H1 (cell line): ENCODE data around the gene MLN. TPM values are rescaled to one million over a fixed set of nuclear protein-coding genes. Genes with fewer than 3 reads are reported as not detected.
A peak's percentile ranks its signal among the peaks of the same experiment; 100 is the strongest.

Experiments
- CTCF ChIA-PET: fragments of 300-600 bp; sonication (Branson Sonifier 250); formaldehyde crosslinking; loops from one replicate; lab custom pipeline; 2021; ENCODE audit not compliant: partially characterized antibody; lab: Charles Lee
- POLR2A ChIA-PET: fragments of 300-600 bp; sonication (Branson Sonifier 250); formaldehyde crosslinking; loops from one replicate; lab custom pipeline; 2021; ENCODE audit warnings: inconsistent platforms; ENCODE audit not compliant: partially characterized antibody; lab: Charles Lee
- DNase-seq, 2 experiments: peaks; one replicate each; pipeline versions ENCODE4 v3.0.0 to v3.0.0-alpha.2; 2010 to 2022; ENCODE audit warnings: low spot score in 2 of 2, low read depth in 1 of 2, mixed read lengths in 1 of 2
- FAIRE-seq: peaks from 2 replicates; lab custom pipeline; 2011; peaks lifted over from hg19 to GRCh38; lab: Jason Lieb, UNC
- H2AFZ ChIP-seq: 2 replicates; pipeline ENCODE4 v1.8.1; 2012; ENCODE audit warnings: low read length, inconsistent platforms
- H2AK5ac ChIP-seq: 2 replicates; pipeline ENCODE4 v1.6.1; 2013; ENCODE audit warnings: low read depth, low read length
- H2BK120ac ChIP-seq: replicated peaks from 2 replicates; pipeline ENCODE3; 2013; ENCODE audit warnings: low read depth, low read length, inconsistent platforms
- H2BK12ac ChIP-seq: 2 replicates; pipeline ENCODE4 v1.6.1; 2013; ENCODE audit warnings: low read depth, low read length
- H2BK15ac ChIP-seq: 2 replicates; pipeline ENCODE4 v1.6.1; 2013; ENCODE audit warnings: low read length
- H2BK20ac ChIP-seq: 2 replicates; pipeline ENCODE4 v1.6.1; 2013; ENCODE audit warnings: low read length
- H2BK5ac ChIP-seq: 2 replicates; pipeline ENCODE4 v1.6.1; 2013; ENCODE audit warnings: low read depth, low read length
- H3K14ac ChIP-seq: 2 replicates; pipeline ENCODE4 v1.6.1; 2013; ENCODE audit warnings: inconsistent platforms; ENCODE audit not compliant: insufficient read length
- H3K18ac ChIP-seq: 2 replicates; pipeline ENCODE4 v1.6.1; 2013; ENCODE audit warnings: low read length; ENCODE audit errors: extremely low read depth
- H3K23ac ChIP-seq: 2 replicates; pipeline ENCODE4 v1.6.1; 2013; ENCODE audit warnings: inconsistent platforms; ENCODE audit not compliant: insufficient read length
- H3K23me2 ChIP-seq: 2 replicates; pipeline ENCODE4 v1.6.1; 2013; ENCODE audit warnings: low read depth, low read length
- H3K27ac ChIP-seq: 2 replicates; pipeline ENCODE4 v1.6.1; 2011; ENCODE audit warnings: low read depth, low read length, inconsistent platforms
- H3K27me3 ChIP-seq, 4 experiments: replicated peaks in 1 of 4; 1 replicate in 1 of 4; 2 replicates in 3 of 4; pipeline versions ENCODE4 v1.6.1 to v1.8.1; 2011 to 2013; ENCODE audit warnings: low read length in 3 of 4, mild to moderate bottlenecking in 3 of 4, inconsistent platforms in 2 of 4, mixed read lengths in 2 of 4, moderate library complexity in 1 of 4; ENCODE audit not compliant: control insufficient read depth in 3 of 4, insufficient read depth in 3 of 4; ENCODE audit errors: extremely low read depth in 1 of 4
- H3K36me3 ChIP-seq, 4 experiments: 2 replicates each; pipeline versions ENCODE4 v1.6.1 to v1.8.1; 2011 to 2013; ENCODE audit warnings: mild to moderate bottlenecking in 4 of 4, low read length in 3 of 4, moderate library complexity in 2 of 4, control low read depth in 1 of 4, inconsistent platforms in 1 of 4; ENCODE audit not compliant: insufficient read depth in 4 of 4, control insufficient read depth in 2 of 4
- H3K4ac ChIP-seq: replicated peaks from 2 replicates; pipeline ENCODE3; 2013; ENCODE audit warnings: low read length, low read depth, mixed read lengths, inconsistent platforms; ENCODE audit not compliant: insufficient read length
- H3K4me1 ChIP-seq, 4 experiments: replicated peaks in 1 of 4; 1 replicate in 1 of 4; 2 replicates in 3 of 4; pipeline versions ENCODE4 v1.6.1 to v1.8.1; 2011 to 2013; ENCODE audit warnings: low read length in 3 of 4, inconsistent platforms in 2 of 4, mixed read lengths in 1 of 4; ENCODE audit not compliant: insufficient read depth in 4 of 4, control insufficient read depth in 3 of 4
- H3K4me2 ChIP-seq, 2 experiments: 2 replicates each; pipeline versions ENCODE4 v1.6.1 to v1.8.1; 2011 to 2013; ENCODE audit warnings: low read depth in 2 of 2, low read length in 2 of 2, control low read depth in 1 of 2, inconsistent platforms in 1 of 2, mild to moderate bottlenecking in 1 of 2; ENCODE audit not compliant: insufficient read depth in 1 of 2
- H3K4me3 ChIP-seq, 4 experiments: fragments of 200-600, 300-600 bp in 1 of 4; sonication (generic), shearing (Covaris generic), sonication (Bioruptor Twin) in 1 of 4; 2 replicates each; pipeline versions ENCODE4 v1.5.1 to v1.8.1; 2011 to 2016; ENCODE audit warnings: low read length in 4 of 4, low read depth in 3 of 4, control low read depth in 2 of 4, inconsistent platforms in 2 of 4, mild to moderate bottlenecking in 2 of 4, mixed read lengths in 1 of 4, moderate library complexity in 1 of 4; ENCODE audit not compliant: insufficient read depth in 2 of 4; ENCODE audit errors: extremely low read depth in 1 of 4
- H3K56ac ChIP-seq: replicated peaks from 2 replicates; pipeline ENCODE3; 2013; ENCODE audit warnings: low read depth, mild to moderate bottlenecking, mixed read lengths, low read length, inconsistent platforms; ENCODE audit not compliant: insufficient read length
- H3K79me1 ChIP-seq: 2 replicates; pipeline ENCODE4 v1.6.1; 2013; ENCODE audit warnings: low read depth, low read length, control low read depth
- H3K79me2 ChIP-seq, 2 experiments: 2 replicates each; pipeline versions ENCODE4 v1.6.1 to v1.8.1; 2012 to 2013; ENCODE audit warnings: low read length in 2 of 2, mild to moderate bottlenecking in 2 of 2, inconsistent platforms in 1 of 2; ENCODE audit not compliant: insufficient read depth in 2 of 2, control insufficient read depth in 1 of 2
- H3K9ac ChIP-seq, 4 experiments: replicated peaks in 1 of 4; 1 replicate in 1 of 4; 2 replicates in 3 of 4; pipeline versions ENCODE4 v1.6.1 to v1.8.1; 2011 to 2013; ENCODE audit warnings: low read depth in 3 of 4, low read length in 3 of 4, control low read depth in 2 of 4, mild to moderate bottlenecking in 2 of 4, moderate library complexity in 2 of 4, inconsistent platforms in 1 of 4; ENCODE audit errors: extremely low read depth in 1 of 4
- H3K9me3 ChIP-seq, 2 experiments: 2 replicates each; pipeline versions ENCODE4 v1.6.1 to v1.8.1; 2012 to 2013; ENCODE audit warnings: mild to moderate bottlenecking in 2 of 2, moderate library complexity in 2 of 2, control low read depth in 1 of 2, inconsistent platforms in 1 of 2, low read depth in 1 of 2, low read length in 1 of 2, mixed read lengths in 1 of 2; ENCODE audit not compliant: insufficient read depth in 2 of 2
- H4K20me1 ChIP-seq, 2 experiments: replicated peaks in 1 of 2; 2 replicates each; pipeline versions ENCODE3 to v1.8.1; 2011 to 2013; ENCODE audit warnings: inconsistent platforms in 2 of 2, low read length in 2 of 2, mild to moderate bottlenecking in 1 of 2; ENCODE audit not compliant: insufficient read depth in 2 of 2, control insufficient read depth in 1 of 2
- H4K5ac ChIP-seq: 2 replicates; pipeline ENCODE4 v1.6.1; 2013; ENCODE audit warnings: low read length, low read depth, mixed read lengths, inconsistent platforms; ENCODE audit not compliant: insufficient read length
- H4K8ac ChIP-seq: 2 replicates; pipeline ENCODE4 v1.8.0; 2013; ENCODE audit warnings: mild to moderate bottlenecking, moderate library complexity, low read length, inconsistent platforms; ENCODE audit not compliant: insufficient read depth; ENCODE audit errors: extremely low read depth
- H4K91ac ChIP-seq: replicated peaks from 2 replicates; pipeline ENCODE3; 2013; ENCODE audit warnings: low read length, mixed read lengths, inconsistent platforms; ENCODE audit not compliant: insufficient read length
- TBP ChIP-seq: IDR thresholded peaks from 2 replicates; pipeline ENCODE4 v1.6.1; 2011; ENCODE audit warnings: low read depth, low read length, improper control_type of control experiment
- ZNF274 ChIP-seq: IDR thresholded peaks from 2 replicates; pipeline ENCODE4 v1.7.0; 2012; ENCODE audit warnings: low read length, borderline replicate concordance; ENCODE audit errors: extremely low read depth
- WGBS, 2 experiments: shearing (Covaris generic) in 1 of 2; methylation state at CpG; one replicate each; pipeline versions ENCODE4 v1.1.6 to v1.1.7; 2013 to 2015; ENCODE audit warnings: low lambda C conversion rate in 2 of 2, mixed read lengths in 2 of 2, inconsistent platforms in 1 of 2, low coverage in 1 of 2, missing lambda C conversion rate in 1 of 2; ENCODE audit not compliant: insufficient replicate concordance in 2 of 2, insufficient coverage in 1 of 2, insufficient read length in 1 of 2; ENCODE audit errors: extremely low coverage in 1 of 2, missing lambda C conversion rate in 1 of 2; 5-methylcytosine and 5-hydroxymethylcytosine counted together
- polyA plus RNA-seq, 7 experiments: library from polyadenylated mRNA; depleted of rRNA in 3 of 7; stranded (reverse) in 5 of 7; unstranded in 2 of 7; fragments of >200 nt in 5 of 7; fragments of 200-250 nt in 2 of 7; gene quantifications; 1 replicate in 5 of 7; 2 replicates in 1 of 7; 4 replicates in 1 of 7; pipeline versions ENCODE4 v1.2.1 to v1.2.3, GENCODE V29; 2011 to 2013; ENCODE audit warnings: missing spikeins in 2 of 7, mixed read lengths in 2 of 7
- total RNA-seq: library from RNA; stranded (reverse); fragmentation: NEBNext Ultra II Directional; extraction: Animal tissue kit (Norgen Biotek cat#: 25700); gene quantifications from 2 replicates; pipeline ENCODE4 v1.2.1, GENCODE V29; 2021
- TF ChIP-seq, protein P1 (sequence below): IDR thresholded peaks from 2 replicates; pipeline ENCODE4 v1.6.1; 2012; ENCODE audit warnings: inconsistent platforms
- TF ChIP-seq, protein P2 (sequence below), 3 experiments: IDR thresholded peaks; 1 replicate in 2 of 3; 2 replicates in 1 of 3; pipeline versions ENCODE4 v1.5.1 to v1.6.1; 2011; ENCODE audit warnings: low read length in 3 of 3, mild to moderate bottlenecking in 3 of 3, inconsistent platforms in 2 of 3, low read depth in 1 of 3, moderate library complexity in 1 of 3; ENCODE audit not compliant: insufficient read depth in 1 of 3; ENCODE audit errors: control extremely low read depth in 1 of 3

MLN gene
- total and polyA plus RNA-seq, 2 of the 8 experiments (the other 6 are each of a cell fraction or from before 2014, with no cell fraction given): not detected

- TF ChIP-seq, protein P1, sequence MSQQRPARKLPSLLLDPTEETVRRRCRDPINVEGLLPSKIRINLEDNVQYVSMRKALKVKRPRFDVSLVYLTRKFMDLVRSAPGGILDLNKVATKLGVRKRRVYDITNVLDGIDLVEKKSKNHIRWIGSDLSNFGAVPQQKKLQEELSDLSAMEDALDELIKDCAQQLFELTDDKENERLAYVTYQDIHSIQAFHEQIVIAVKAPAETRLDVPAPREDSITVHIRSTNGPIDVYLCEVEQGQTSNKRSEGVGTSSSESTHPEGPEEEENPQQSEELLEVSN: peak; percentile 29; the same call in 1 of the 2 replicates
- TF ChIP-seq TBP: no peak
- TF ChIP-seq, protein P2, sequence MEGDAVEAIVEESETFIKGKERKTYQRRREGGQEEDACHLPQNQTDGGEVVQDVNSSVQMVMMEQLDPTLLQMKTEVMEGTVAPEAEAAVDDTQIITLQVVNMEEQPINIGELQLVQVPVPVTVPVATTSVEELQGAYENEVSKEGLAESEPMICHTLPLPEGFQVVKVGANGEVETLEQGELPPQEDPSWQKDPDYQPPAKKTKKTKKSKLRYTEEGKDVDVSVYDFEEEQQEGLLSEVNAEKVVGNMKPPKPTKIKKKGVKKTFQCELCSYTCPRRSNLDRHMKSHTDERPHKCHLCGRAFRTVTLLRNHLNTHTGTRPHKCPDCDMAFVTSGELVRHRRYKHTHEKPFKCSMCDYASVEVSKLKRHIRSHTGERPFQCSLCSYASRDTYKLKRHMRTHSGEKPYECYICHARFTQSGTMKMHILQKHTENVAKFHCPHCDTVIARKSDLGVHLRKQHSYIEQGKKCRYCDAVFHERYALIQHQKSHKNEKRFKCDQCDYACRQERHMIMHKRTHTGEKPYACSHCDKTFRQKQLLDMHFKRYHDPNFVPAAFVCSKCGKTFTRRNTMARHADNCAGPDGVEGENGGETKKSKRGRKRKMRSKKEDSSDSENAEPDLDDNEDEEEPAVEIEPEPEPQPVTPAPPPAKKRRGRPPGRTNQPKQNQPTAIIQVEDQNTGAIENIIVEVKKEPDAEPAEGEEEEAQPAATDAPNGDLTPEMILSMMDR (IDR thresholded peaks at IDR 0.05; ENCODE audit: control extremely low read depth in 1 of 3, insufficient read depth in 1 of 3, low read depth in 1 of 3, low read length in 3 of 3): peak in 2 of 3 experiments; percentile 3 to 14; a peak in 1 of 4 replicates
- TF ChIP-seq ZNF274: no peak
- no peaks in the 10 kb centered on the region for H4K20me1 ChIP-seq
- peak overlapping the region; percentile 40 for H2BK20ac ChIP-seq
Measured at GRCh38 chr6:33820784-33821520, 17.1 kb upstream of the MLN start.

More at GRCh38 chr6:33820784-33821520, 17.1 kb upstream of the MLN start:
- CTCF ChIA-PET: interaction anchor here (0.6 to 5.8 kb wide), 12 partner anchors 8 to 110 kb away, joined by 3 to 49 read pairs (median 4); partner anchors contain the start of gene UQCC2
- 73% methylated on average over 6 of the region's 7 CpGs; no CpG with 5 or more reads in 1 of the 2 experiments for WGBS, 2 experiments
- Histone ChIP-seq H3K4me1 (peaks cover 0 to 11% (median 4%) of the 10 kb centered on the region in 4 experiments; a peak in 3 of 7 replicates), H3K27me3 (peaks cover 0 to 3% (median 1%) of the 10 kb centered on the region in 4 experiments; a peak in 4 of 7 replicates), H3K9me3 (no peaks in the 10 kb centered on the region), H3K23me2 (no peaks in the 10 kb centered on the region), H3K23ac (no peak overlapping the region), H3K79me1 (no peaks in the 10 kb centered on the region), H4K5ac (no peak overlapping the region), H2BK120ac (no peak overlapping the region), H3K27ac (no peak overlapping the region), H3K9ac (no peak overlapping the region), H2BK5ac (no peak overlapping the region), H3K4ac (no peak overlapping the region), H2AFZ (no peak overlapping the region), H3K4me2 (no peak overlapping the region), H4K91ac (no peak overlapping the region), H3K56ac (no peak overlapping the region), H2BK12ac (peak overlapping the region; percentile 5; the same call in 1 of the 2 replicates), H3K18ac (no peak overlapping the region), H3K79me2 (no peaks in the 10 kb centered on the region), H2BK15ac (no peak overlapping the region), H3K4me3 (no peak overlapping the region), H3K36me3 (no peaks in the 10 kb centered on the region), H3K14ac (no peak overlapping the region), H2AK5ac (0 out of 2 replicates have a peak overlapping the region, but pooled peaks have one; percentile 17), H4K8ac (no peak overlapping the region)
- DNase-seq (no peak), FAIRE-seq (no peak)
- POLR2A ChIA-PET: interaction anchor here (0.5 to 0.6 kb wide), 2 partner anchors 47 to 504 kb away, joined by 3 to 4 read pairs; no protein-coding TSS in a partner anchor
